WTC11 (cell line): ENCODE results near the gene SERPINH1. TPM values are rescaled to one million over a fixed set of nuclear protein-coding genes. Genes with fewer than 3 reads are reported as not detected.

ENCODE experiments used
- ATAC-seq: fragments of 200-7000 bp; cut with Tn5 transposase; 2 replicates; pipeline ENCODE4 v1.10.0; 2021; ENCODE audit warnings: mild to moderate bottlenecking, moderate library complexity
- CTCF ChIA-PET: fragments of 300-600 bp; sonication (Branson Sonifier 250); formaldehyde crosslinking; loops from one replicate; lab custom pipeline; 2021; ENCODE audit warnings: antibody characterized with exemption; lab: Charles Lee
- POLR2A ChIA-PET: fragments of 350-600 bp; sonication (Branson Sonifier 250); formaldehyde crosslinking; loops from one replicate; lab custom pipeline; 2021; ENCODE audit warnings: antibody characterized with exemption; lab: Charles Lee
- DNase-seq: peaks from one replicate; pipeline ENCODE4 v3.0.0; 2021; ENCODE audit warnings: low spot score
- H3K27ac Mint-ChIP-seq: 2 replicates; pipeline ENCODE4 v1.8.0; 2021; ENCODE audit warnings: mixed read lengths
- H3K27me3 Mint-ChIP-seq: 2 replicates; pipeline ENCODE4 v1.8.0; 2021; ENCODE audit warnings: low read depth, mild to moderate bottlenecking, moderate library complexity, mixed read lengths
- H3K36me3 Mint-ChIP-seq: 2 replicates; pipeline ENCODE4 v1.8.0; 2021; ENCODE audit warnings: mixed read lengths
- H3K4me1 Mint-ChIP-seq: 2 replicates; pipeline ENCODE4 v1.8.0; 2022; ENCODE audit warnings: mixed read lengths
- H3K4me3 Mint-ChIP-seq: 2 replicates; pipeline ENCODE4 v1.8.0; 2021; ENCODE audit warnings: mild to moderate bottlenecking, moderate library complexity, mixed read lengths
- H3K9me3 Mint-ChIP-seq: 2 replicates; pipeline ENCODE4 v1.8.0; 2021; ENCODE audit warnings: mixed read lengths
- AR ChIP-seq: fragments of 250-450 bp; sonication (Bioruptor Pico); IDR thresholded peaks from 2 replicates; pipeline ENCODE4 v1.9.0; 2021; ENCODE audit warnings: mild to moderate bottlenecking
- ATF1 ChIP-seq: sonication (generic); formaldehyde crosslinking; IDR thresholded peaks from 2 replicates; pipeline ENCODE4 v1.8.1; 2023; ENCODE audit warnings: mild to moderate bottlenecking, moderate library complexity, missing genetic modification reagents
- ATF2 ChIP-seq: sonication (generic); formaldehyde crosslinking; IDR thresholded peaks from 2 replicates; pipeline ENCODE4 v1.8.1; 2022; ENCODE audit warnings: low read depth, missing genetic modification reagents, borderline replicate concordance
- ELF4 ChIP-seq: sonication (generic); formaldehyde crosslinking; IDR thresholded peaks from 2 replicates; pipeline ENCODE4 v1.8.1; 2022; ENCODE audit warnings: low read depth, mild to moderate bottlenecking, moderate library complexity, missing genetic modification reagents
- FOXP4 ChIP-seq: sonication (generic); formaldehyde crosslinking; IDR thresholded peaks from 2 replicates; pipeline ENCODE4 v1.8.0; 2022; ENCODE audit warnings: mild to moderate bottlenecking, missing genetic modification reagents
- NFE2L1 ChIP-seq: sonication (generic); formaldehyde crosslinking; IDR thresholded peaks from 2 replicates; pipeline ENCODE4 v1.8.1; 2023; ENCODE audit warnings: missing genetic modification reagents
- NR3C1 ChIP-seq: sonication (generic); formaldehyde crosslinking; conservative IDR thresholded peaks from 2 replicates; pipeline ENCODE4 v1.8.1; 2023; ENCODE audit warnings: low read depth, mild to moderate bottlenecking, missing genetic modification reagents
- RELA ChIP-seq: sonication (generic); formaldehyde crosslinking; IDR thresholded peaks from 2 replicates; pipeline ENCODE4 v1.8.1; 2022; ENCODE audit warnings: missing genetic modification reagents, mild to moderate bottlenecking, borderline replicate concordance
- TCF7 ChIP-seq: sonication (generic); formaldehyde crosslinking; IDR thresholded peaks from 2 replicates; pipeline ENCODE4 v1.8.0; 2022; ENCODE audit warnings: mild to moderate bottlenecking, low read depth, missing genetic modification reagents, moderate library complexity
- ZNF263 ChIP-seq: sonication (generic); formaldehyde crosslinking; IDR thresholded peaks from 2 replicates; pipeline ENCODE4 v1.8.1; 2022; ENCODE audit warnings: low read depth, mild to moderate bottlenecking, moderate library complexity, missing genetic modification reagents
- total RNA-seq: library from RNA; stranded (reverse); gene quantifications from 3 replicates; pipeline ENCODE4 v1.2.3, GENCODE V29; 2021
- TF ChIP-seq, protein P1 (sequence below): sonication (generic); formaldehyde crosslinking; IDR thresholded peaks from 2 replicates; pipeline ENCODE4 v1.8.1; 2023; ENCODE audit warnings: mild to moderate bottlenecking, missing genetic modification reagents, moderate library complexity
- TF ChIP-seq, protein P2 (sequence below): sonication (generic); formaldehyde crosslinking; conservative IDR thresholded peaks from 2 replicates; pipeline ENCODE4 v1.8.1; 2022; ENCODE audit warnings: mild to moderate bottlenecking, missing genetic modification reagents

Gene SERPINH1
- total RNA-seq, 1 experiment from 2014 or later = 411 TPM

DNA sequence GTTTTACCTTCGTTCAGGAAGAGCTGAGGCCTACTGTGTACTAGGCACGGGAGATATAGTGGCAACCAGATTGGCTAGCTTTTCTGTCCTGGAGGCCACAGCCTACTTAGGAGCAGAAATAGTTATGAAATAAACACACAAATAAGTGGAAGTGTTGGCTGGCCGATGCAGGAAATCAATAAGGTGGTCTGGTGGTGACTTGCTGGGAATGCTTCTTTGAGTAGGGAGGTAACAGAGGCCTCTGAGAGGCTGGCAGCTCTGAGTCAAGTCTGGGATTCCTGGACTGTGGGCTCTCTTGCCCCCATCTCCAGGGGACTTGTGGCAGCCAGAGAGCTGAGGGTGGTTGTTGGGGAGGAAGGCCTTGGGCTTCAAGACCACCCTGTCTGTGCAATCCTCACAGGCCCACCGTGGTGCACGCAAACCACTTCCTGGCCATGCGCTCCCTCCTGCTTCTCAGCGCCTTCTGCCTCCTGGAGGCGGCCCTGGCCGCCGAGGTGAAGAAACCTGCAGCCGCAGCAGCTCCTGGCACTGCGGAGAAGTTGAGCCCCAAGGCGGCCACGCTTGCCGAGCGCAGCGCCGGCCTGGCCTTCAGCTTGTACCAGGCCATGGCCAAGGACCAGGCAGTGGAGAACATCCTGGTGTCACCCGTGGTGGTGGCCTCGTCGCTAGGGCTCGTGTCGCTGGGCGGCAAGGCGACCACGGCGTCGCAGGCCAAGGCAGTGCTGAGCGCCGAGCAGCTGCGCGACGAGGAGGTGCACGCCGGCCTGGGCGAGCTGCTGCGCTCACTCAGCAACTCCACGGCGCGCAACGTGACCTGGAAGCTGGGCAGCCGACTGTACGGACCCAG lies 4.1 kb downstream of the SERPINH1 start:
- peaks cover 35% of the 10 kb centered on the region for H3K4me1 Mint-ChIP-seq
- CTCF ChIA-PET = interaction anchor here (1.1 to 6.1 kb wide), 10 partner anchors 9 to 115 kb away, joined by 3 to 69 read pairs (median 16); no protein-coding TSS in a partner anchor
- H3K27ac Mint-ChIP-seq = peak overlapping the region; percentile 91
- peak overlapping the region; percentile 31 for H3K4me3 Mint-ChIP-seq
- no peaks in the 10 kb centered on the region for H3K9me3 Mint-ChIP-seq
- POLR2A ChIA-PET = interaction anchor here (1.1 to 3.4 kb wide), 4 partner anchors 9 to 239 kb away, joined by 5 to 30 read pairs (median 22); no protein-coding TSS in a partner anchor
- no peak for ATAC-seq
- peak; percentile 30; the same call in 1 of the 2 replicates for TF ChIP-seq FOXP4 (CRISPR knock-in tag)
- no peak for TF ChIP-seq ATF2 (CRISPR knock-in tag)
- no peak for TF ChIP-seq NFE2L1 (CRISPR knock-in tag)
- TF ChIP-seq ZNF263 = no peak
- no peak for TF ChIP-seq AR (CRISPR knock-in tag)
- no peak for TF ChIP-seq TCF7
- peak; percentile 75; the same call in 1 of the 2 replicates for TF ChIP-seq RELA
- DNase-seq = no peak
- H3K27me3 Mint-ChIP-seq = no peaks in the 10 kb centered on the region
- H3K36me3 Mint-ChIP-seq = peaks cover 49% of the 10 kb centered on the region

GRCh38 chr11:75566763-75567279 lies 4.8 kb downstream of the SERPINH1 start:
- Mint-ChIP-seq H3K27ac (peak overlapping the region; percentile 63; the same call in 1 of the 2 replicates), H3K27me3 (no peaks in the 10 kb centered on the region), H3K9me3 (no peaks in the 10 kb centered on the region), H3K4me3 (no peak overlapping the region), H3K4me1 (peaks cover 31% of the 10 kb centered on the region), H3K36me3 (peaks cover 56% of the 10 kb centered on the region)
- DNase-seq (no peak), ATAC-seq (no peak)
- POLR2A ChIA-PET = interaction anchor here (1.1 to 3.4 kb wide), 3 partner anchors 8 to 240 kb away, joined by 5 to 30 read pairs (median 26); no protein-coding TSS in a partner anchor
- CTCF ChIA-PET = interaction anchor here (1.2 to 6.1 kb wide), 4 partner anchors 8 to 36 kb away, joined by 3 to 69 read pairs (median 34); no protein-coding TSS in a partner anchor
- TF ChIP-seq, protein P1, sequence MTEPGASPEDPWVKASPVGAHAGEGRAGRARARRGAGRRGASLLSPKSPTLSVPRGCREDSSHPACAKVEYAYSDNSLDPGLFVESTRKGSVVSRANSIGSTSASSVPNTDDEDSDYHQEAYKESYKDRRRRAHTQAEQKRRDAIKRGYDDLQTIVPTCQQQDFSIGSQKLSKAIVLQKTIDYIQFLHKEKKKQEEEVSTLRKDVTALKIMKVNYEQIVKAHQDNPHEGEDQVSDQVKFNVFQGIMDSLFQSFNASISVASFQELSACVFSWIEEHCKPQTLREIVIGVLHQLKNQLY (CRISPR knock-in tag) = no peak
- TF ChIP-seq, protein P2, sequence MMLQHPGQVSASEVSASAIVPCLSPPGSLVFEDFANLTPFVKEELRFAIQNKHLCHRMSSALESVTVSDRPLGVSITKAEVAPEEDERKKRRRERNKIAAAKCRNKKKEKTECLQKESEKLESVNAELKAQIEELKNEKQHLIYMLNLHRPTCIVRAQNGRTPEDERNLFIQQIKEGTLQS (CRISPR knock-in tag) = peak; percentile 99; the same call in 1 of the 2 replicates
- no peak for TF ChIP-seq NR3C1
- TF ChIP-seq ATF1 (CRISPR knock-in tag) = no peak
- no peak for TF ChIP-seq ELF4
